Subcutaneous adipose tissue (tissue), 4 donors: ENCODE data around the gene DUOX2. TPM values are rescaled to one million over a fixed set of nuclear protein-coding genes. Genes with fewer than 3 reads are reported as not detected.

Experiments used
- total RNA-seq, 4 donors: library from RNA; depleted of rRNA; stranded (reverse); fragments of >200 nt; gene quantifications; one replicate each; pipeline ENCODE4 v1.1.0, GENCODE V29; 2016
- TF ChIP-seq, protein P1 (sequence below): fragments of 450-650 bp; IDR thresholded peaks from one replicate; pipeline ENCODE4 v1.5.1; 2016; ENCODE audit warnings: low read depth, mild to moderate bottlenecking, control low read depth, antibody characterized with exemption, moderate library complexity

Gene DUOX2
- total RNA-seq, 4 donors from 2014 or later = under 0.01 to 0.22 (median under 0.01) TPM; not detected in 1

DNA sequence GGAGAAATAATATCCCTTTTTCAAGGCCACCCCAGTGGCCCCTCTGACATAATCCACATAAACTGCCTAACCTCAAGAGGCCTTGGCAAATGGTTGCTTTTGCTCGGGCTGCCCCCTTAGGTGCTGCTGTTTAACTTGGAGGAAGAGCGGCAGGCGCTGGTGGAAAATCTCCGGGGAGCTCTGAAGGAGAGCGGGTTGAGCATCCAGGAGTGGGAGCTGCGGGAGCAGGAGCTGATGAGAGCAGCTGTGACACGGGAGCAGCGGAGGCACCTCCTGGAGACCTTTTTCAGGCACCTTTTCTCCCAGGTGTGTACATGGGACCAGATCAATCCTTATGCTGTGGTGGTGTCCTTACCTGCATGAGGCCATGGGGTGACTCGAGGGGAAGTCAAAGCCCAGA is 30.8 kb upstream of the DUOX2 start:
- TF ChIP-seq, protein P1, sequence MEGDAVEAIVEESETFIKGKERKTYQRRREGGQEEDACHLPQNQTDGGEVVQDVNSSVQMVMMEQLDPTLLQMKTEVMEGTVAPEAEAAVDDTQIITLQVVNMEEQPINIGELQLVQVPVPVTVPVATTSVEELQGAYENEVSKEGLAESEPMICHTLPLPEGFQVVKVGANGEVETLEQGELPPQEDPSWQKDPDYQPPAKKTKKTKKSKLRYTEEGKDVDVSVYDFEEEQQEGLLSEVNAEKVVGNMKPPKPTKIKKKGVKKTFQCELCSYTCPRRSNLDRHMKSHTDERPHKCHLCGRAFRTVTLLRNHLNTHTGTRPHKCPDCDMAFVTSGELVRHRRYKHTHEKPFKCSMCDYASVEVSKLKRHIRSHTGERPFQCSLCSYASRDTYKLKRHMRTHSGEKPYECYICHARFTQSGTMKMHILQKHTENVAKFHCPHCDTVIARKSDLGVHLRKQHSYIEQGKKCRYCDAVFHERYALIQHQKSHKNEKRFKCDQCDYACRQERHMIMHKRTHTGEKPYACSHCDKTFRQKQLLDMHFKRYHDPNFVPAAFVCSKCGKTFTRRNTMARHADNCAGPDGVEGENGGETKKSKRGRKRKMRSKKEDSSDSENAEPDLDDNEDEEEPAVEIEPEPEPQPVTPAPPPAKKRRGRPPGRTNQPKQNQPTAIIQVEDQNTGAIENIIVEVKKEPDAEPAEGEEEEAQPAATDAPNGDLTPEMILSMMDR = no peak

DNA sequence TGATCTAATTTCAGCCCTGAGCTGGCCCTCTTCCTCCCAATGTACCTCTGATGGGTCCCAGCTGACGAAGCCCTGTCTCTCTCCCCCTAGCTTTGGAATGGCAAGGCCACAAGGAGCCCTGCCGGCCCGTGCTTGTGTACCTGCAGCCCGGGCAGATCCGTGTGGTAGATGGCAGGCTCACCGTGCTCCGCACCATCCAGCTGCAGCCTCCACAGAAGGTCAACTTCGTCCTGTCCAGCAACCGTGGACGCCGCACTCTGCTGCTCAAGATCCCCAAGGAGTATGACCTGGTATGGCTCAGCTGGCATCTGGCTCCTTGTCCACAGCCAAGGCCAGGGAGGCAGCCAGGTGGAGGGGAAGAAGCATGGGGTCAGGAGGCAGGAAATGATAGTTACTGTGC is 30.0 kb upstream of the DUOX2 start:
- TF ChIP-seq, protein P1 = no peak

DNA sequence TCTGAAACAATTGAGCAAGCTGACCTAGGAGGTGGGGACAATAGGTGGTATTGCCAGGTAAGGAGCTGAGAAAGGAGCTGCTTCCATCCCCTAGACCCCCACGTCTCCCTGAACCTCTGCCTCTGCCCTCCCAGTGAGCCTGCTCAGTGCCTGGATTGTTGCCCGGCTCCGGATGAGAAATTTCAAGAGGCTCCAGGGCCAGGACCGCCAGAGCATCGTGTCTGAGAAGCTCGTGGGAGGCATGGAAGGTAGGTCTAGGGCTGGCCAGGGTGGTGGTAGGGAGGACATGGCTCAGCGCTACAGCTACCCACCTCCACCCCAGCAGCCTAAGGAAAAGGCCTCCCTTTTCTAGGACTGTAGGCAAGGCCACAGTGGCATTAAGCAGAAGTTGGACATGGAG is 29.1 kb upstream of the DUOX2 start:
- TF ChIP-seq, protein P1 = no peak

DNA sequence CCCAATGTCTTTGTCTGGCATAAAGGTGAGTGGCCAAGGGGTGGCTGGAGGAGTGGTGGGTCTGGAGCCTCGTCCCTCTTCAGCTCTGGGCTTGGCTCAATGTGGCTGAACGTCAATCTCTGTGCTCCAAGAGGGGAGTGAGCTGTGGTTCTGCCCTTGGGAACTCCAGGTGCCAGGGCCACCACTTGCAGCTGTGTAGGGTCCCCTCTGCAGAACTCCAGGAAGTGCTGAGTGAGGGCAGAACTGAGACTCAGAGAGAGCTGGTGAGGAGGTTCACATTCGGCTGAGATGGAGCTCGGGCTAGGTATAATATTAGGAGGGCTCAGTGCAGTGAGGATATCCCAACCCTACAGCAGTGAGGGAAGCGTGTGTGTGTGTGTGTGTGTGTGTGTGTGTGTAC is 27.4 kb upstream of the DUOX2 start:
- TF ChIP-seq, protein P1 = no peak

DNA sequence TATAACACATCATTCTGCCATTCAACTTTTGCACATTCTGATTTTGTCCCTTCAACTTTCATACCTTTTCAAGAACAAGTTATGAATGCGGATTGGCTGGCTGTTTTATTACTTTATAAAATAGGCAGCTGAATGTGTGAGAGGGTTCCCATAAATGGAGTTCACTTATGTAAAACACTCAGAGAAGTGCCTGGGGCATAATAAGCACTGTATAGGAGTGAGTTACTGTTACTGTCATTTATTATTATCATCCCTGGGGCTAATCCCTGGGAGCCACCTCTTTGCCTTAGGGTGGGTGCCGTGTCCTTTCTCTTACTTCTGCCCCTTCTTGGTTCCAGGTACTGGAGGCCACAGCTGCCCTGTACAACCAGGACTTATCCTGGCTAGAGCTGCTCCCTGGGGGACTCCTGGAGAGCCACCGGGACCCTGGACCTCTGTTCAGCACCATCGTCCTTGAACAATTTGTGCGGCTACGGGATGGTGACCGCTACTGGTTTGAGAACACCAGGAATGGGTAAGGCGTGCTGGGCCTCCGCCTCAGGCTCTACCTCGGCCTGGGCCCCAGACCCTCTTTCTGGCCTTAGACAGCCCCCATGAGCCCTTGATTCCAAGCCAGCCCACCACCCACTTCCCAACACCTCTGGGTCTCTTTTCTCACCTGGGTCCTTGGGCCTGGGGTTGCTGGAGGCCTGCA is 26.7 kb upstream of the DUOX2 start:
- TF ChIP-seq, protein P1 = no peak

DNA sequence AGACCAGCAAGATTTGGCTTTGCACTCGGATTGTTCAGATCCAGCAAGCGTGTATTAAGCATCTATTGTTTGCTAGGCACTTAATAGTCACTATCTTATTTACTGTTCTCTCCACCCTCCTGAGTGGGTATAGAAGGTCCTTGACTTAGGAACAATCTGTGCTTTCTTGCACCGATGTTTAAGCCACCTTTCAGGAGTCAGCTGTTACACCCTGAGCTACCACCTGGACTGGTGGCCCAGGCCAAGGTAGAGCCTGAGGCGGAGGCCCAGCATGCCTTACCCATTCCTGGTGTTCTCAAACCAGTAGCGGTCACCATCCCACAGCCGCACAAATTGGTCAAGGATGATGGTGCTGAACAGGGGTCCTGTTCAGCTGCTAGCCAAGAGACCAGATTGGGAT is 25.8 kb upstream of the DUOX2 start:
- TF ChIP-seq, protein P1 = no peak

DNA sequence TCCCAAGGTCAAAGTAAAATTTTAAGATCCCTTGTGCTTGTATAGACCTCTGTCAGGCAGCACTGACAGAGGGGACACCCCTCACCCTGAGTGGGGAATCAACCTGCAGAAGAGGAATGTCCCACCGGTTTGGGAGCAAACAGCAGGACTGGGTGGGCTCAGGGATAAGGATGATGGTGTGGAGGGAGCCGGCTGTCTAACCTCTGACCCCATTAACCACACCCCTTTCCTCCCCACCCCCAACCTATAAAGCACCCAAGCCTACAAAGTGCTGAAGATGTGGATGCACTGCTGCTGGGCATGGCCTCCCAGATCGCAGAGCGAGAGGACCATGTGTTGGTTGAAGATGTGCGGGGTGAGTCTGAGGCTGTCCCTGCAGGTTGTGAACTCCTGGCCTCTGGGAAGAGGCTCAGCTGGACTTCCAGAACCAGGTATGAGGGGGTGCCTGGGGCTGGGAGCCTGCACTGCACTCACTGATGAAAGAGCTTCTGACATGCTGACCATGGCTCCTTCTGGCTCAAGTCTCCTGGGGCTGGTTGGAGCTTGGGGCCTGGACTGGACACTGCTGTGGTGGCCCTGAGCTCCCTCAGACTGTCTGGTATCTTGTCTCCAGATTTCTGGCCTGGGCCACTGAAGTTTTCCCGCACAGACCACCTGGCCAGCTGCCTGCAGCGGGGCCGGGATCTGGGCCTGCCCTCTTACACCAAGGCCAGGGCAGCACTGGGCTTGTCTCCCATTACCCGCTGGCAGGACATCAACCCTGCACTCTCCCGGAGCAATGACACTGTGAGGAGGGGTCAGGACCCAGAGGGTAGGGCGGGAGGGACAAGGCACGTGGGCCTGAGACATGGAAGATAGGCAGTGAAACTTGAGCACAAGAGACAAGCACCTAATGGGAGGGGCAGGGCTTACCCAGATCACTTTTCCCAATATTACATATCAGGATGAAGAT is 25.1 kb upstream of the DUOX2 start:
- TF ChIP-seq, protein P1 = no peak
